NB4 (cell line): ENCODE data around the gene COPE.

Source experiments
- MYC ChIP-seq: IDR thresholded peaks from 2 replicates; pipeline ENCODE4 v1.6.1; 2011; ENCODE audit warnings: low read depth, low read length
- POLR2A ChIP-seq: IDR thresholded peaks from 2 replicates; pipeline ENCODE4 v1.6.1; 2011; ENCODE audit warnings: mild to moderate bottlenecking; ENCODE audit not compliant: insufficient read length; ENCODE audit errors: extremely low read depth
- TF ChIP-seq, protein P1 (sequence below): IDR thresholded peaks from one replicate; pipeline ENCODE4 v1.5.1; 2012; ENCODE audit warnings: low read depth, low read length
- TF ChIP-seq, protein P2 (sequence below): IDR thresholded peaks from 2 replicates; pipeline ENCODE4 v1.6.1; 2011; ENCODE audit warnings: low read depth, low read length

DNA sequence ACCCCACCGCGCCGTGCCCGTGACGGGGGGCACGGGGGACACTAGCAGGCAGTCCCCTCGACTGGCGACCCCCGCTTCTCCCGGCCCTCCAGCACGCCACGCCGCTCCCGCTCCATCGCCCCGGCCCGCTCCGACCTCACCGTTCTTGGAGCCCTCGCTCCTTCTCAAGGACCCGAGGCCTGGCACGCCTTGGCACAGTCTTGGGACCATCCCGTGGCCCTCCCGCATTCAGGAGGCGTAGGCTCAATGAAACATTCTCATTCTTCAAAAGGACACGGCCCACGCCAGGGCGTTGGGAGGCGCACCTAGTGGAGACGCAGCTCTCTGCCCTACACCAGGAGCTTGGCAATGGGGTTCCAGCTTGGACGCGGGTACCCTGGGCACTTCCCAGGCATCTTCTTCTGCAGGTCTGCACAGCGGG lies 22.8 kb downstream of the COPE start:
- TF ChIP-seq, protein P1, sequence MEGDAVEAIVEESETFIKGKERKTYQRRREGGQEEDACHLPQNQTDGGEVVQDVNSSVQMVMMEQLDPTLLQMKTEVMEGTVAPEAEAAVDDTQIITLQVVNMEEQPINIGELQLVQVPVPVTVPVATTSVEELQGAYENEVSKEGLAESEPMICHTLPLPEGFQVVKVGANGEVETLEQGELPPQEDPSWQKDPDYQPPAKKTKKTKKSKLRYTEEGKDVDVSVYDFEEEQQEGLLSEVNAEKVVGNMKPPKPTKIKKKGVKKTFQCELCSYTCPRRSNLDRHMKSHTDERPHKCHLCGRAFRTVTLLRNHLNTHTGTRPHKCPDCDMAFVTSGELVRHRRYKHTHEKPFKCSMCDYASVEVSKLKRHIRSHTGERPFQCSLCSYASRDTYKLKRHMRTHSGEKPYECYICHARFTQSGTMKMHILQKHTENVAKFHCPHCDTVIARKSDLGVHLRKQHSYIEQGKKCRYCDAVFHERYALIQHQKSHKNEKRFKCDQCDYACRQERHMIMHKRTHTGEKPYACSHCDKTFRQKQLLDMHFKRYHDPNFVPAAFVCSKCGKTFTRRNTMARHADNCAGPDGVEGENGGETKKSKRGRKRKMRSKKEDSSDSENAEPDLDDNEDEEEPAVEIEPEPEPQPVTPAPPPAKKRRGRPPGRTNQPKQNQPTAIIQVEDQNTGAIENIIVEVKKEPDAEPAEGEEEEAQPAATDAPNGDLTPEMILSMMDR: no peak
- TF ChIP-seq POLR2A (no peak), MYC (no peak)
- TF ChIP-seq, protein P2, sequence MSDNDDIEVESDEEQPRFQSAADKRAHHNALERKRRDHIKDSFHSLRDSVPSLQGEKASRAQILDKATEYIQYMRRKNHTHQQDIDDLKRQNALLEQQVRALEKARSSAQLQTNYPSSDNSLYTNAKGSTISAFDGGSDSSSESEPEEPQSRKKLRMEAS: no peak
